Measurements from ENCODE around the gene TRIM14. TPM values are rescaled to one million over a fixed set of nuclear protein-coding genes. Genes with fewer than 3 reads are reported as not detected.

The TRIM14 gene
- total and polyA plus RNA-seq, 2 donors (not counting 1 experiment from before 2014, with no cell fraction given) = 22.5 to 23.9 TPM

- Histone ChIP-seq H3K4me1 (ENCODE audit: control insufficient read depth in 2 of 2, insufficient read depth in 2 of 2, low read length in 2 of 2) (peaks cover 0 to 8% of the 10 kb centered on the region in 2 donors), H3K27me3 (replicated peaks in 1 of 4; ENCODE audit: control extremely low read depth in 1 of 4, control insufficient read depth in 3 of 4, insufficient read depth in 4 of 4, low read length in 3 of 4) (no peaks in the 10 kb centered on the region), H3K27ac (ENCODE audit: low read length in 2 of 2) (no peak overlapping the region), H4K20me1 (ENCODE audit: control insufficient read depth, insufficient read depth, low read length, poor library complexity, severe bottlenecking) (no peaks in the 10 kb centered on the region), H3K9me3 (ENCODE audit: control extremely low read depth in 1 of 3, control insufficient read depth in 2 of 3, insufficient read depth in 1 of 3, low read length in 2 of 3) (no peaks in the 10 kb centered on the region), H2AFZ (ENCODE audit: insufficient read depth, low read depth, low read length, poor library complexity, severe bottlenecking) (no peak overlapping the region), H3K9ac (ENCODE audit: low read length) (no peak overlapping the region), H3K36me3 (replicated peaks in 1 of 2; ENCODE audit: control extremely low read depth in 1 of 2, control insufficient read depth in 1 of 2, extremely low read depth in 1 of 2, insufficient read depth in 2 of 2, low read length in 1 of 2) (peaks cover 13 to 24% of the 10 kb centered on the region in 2 experiments), H3K4me3 (ENCODE audit: control extremely low read depth in 1 of 5, extremely low read depth in 1 of 5, insufficient read depth in 1 of 5, low read depth in 2 of 5, low read length in 4 of 5) (no peak overlapping the region), H3K79me2 (ENCODE audit: control insufficient read depth, insufficient read depth, low read length) (no peaks in the 10 kb centered on the region), H3K4me2 (replicated peaks; ENCODE audit: low read depth, low read length, poor library complexity, severe bottlenecking) (no peak overlapping the region)
- TF ChIP-seq CTCF (IDR thresholded peaks at IDR 0.05) (no peak), EZH2 (IDR thresholded peaks at IDR 0.05; ENCODE audit: borderline replicate concordance, insufficient read depth, low read depth, low read length, poor library complexity, severe bottlenecking) (no peak)
- Mint-ChIP-seq H3K27ac (peak overlapping the region; percentile 29), H3K4me3 (no peak overlapping the region), H3K27me3 (no peaks in the 10 kb centered on the region), H3K9me3 (ENCODE audit: insufficient read depth) (no peaks in the 10 kb centered on the region), H3K4me1 (peaks cover 19% of the 10 kb centered on the region)
- ChIA-PET POLR2A (no interaction called here), CTCF (interaction anchor here (1.1 kb wide), 1 partner anchor 174 kb away, joined by 7 read pairs; no protein-coding TSS in a partner anchor)
- DNase-seq (no peak), ATAC-seq (ENCODE audit: low read depth) (no peak)
- intact Hi-C loops (cut with micrococcal nuclease) = no loop called here
- 98% methylated on average over 4 of the region's 7 CpGs for WGBS (ENCODE audit: insufficient coverage)
These were observed 35.3 kb downstream of the TRIM14 start for GRCh38 chr9:98083566-98084183.

- DNase-seq = no peak
- H3K4me2 ChIP-seq (replicated peaks; ENCODE audit: low read depth, low read length, poor library complexity, severe bottlenecking) = no peak overlapping the region
- no peak overlapping the region for H3K9ac ChIP-seq (ENCODE audit: low read length)
- ATAC-seq (ENCODE audit: low read depth) = no peak
- H3K27ac ChIP-seq (ENCODE audit: low read length in 2 of 2) = no peak overlapping the region
- H3K27ac Mint-ChIP-seq = peak overlapping the region; percentile 29
- TF ChIP-seq CTCF (IDR thresholded peaks at IDR 0.05) = no peak
- TF ChIP-seq EZH2 (IDR thresholded peaks at IDR 0.05; ENCODE audit: borderline replicate concordance, insufficient read depth, low read depth, low read length, poor library complexity, severe bottlenecking) = no peak
- intact Hi-C loops (cut with micrococcal nuclease) = no loop called here
- H3K4me1 ChIP-seq (ENCODE audit: control insufficient read depth in 2 of 2, insufficient read depth in 2 of 2, low read length in 2 of 2) = peaks cover 0 to 5% of the 10 kb centered on the region in 2 donors
- no peaks in the 10 kb centered on the region for H3K9me3 ChIP-seq (ENCODE audit: control extremely low read depth in 1 of 3, control insufficient read depth in 2 of 3, insufficient read depth in 1 of 3, low read length in 2 of 3)
- ChIA-PET CTCF (no interaction called here), POLR2A (no interaction called here)
- no peak overlapping the region for H3K4me3 Mint-ChIP-seq
- WGBS (ENCODE audit: insufficient coverage) = 90% methylated on average over 2 of the region's 2 CpGs
- H2AFZ ChIP-seq (ENCODE audit: insufficient read depth, low read depth, low read length, poor library complexity, severe bottlenecking) = no peak overlapping the region
- H3K27me3 Mint-ChIP-seq = no peaks in the 10 kb centered on the region
- no peak overlapping the region for H3K4me3 ChIP-seq (ENCODE audit: control extremely low read depth in 1 of 5, extremely low read depth in 1 of 5, insufficient read depth in 1 of 5, low read depth in 2 of 5, low read length in 4 of 5)
- H3K79me2 ChIP-seq (ENCODE audit: control insufficient read depth, insufficient read depth, low read length) = no peaks in the 10 kb centered on the region
- no peaks in the 10 kb centered on the region for H4K20me1 ChIP-seq (ENCODE audit: control insufficient read depth, insufficient read depth, low read length, poor library complexity, severe bottlenecking)
- no peaks in the 10 kb centered on the region for H3K9me3 Mint-ChIP-seq (ENCODE audit: insufficient read depth)
- H3K36me3 ChIP-seq (replicated peaks in 1 of 2; ENCODE audit: control extremely low read depth in 1 of 2, control insufficient read depth in 1 of 2, extremely low read depth in 1 of 2, insufficient read depth in 2 of 2, low read length in 1 of 2) = peaks cover 13 to 24% of the 10 kb centered on the region in 2 experiments
- no peaks in the 10 kb centered on the region for H3K27me3 ChIP-seq (replicated peaks in 1 of 4; ENCODE audit: control extremely low read depth in 1 of 4, control insufficient read depth in 3 of 4, insufficient read depth in 4 of 4, low read length in 3 of 4)
- peaks cover 15% of the 10 kb centered on the region for H3K4me1 Mint-ChIP-seq
These were observed 35.9 kb downstream of the TRIM14 start for GRCh38 chr9:98083061-98083501.

All from B cell (primary cell).